ENCODE measurements around the gene LTB. TPM values are rescaled to one million over a fixed set of nuclear protein-coding genes. Genes with fewer than 3 reads are reported as not detected.

The LTB gene
- total and polyA plus RNA-seq, 9 of the 15 experiments (the other 6 are each of a cell fraction or from before 2014, with no cell fraction given), result 0.07 to 0.51 TPM; not detected in 7

DNA sequence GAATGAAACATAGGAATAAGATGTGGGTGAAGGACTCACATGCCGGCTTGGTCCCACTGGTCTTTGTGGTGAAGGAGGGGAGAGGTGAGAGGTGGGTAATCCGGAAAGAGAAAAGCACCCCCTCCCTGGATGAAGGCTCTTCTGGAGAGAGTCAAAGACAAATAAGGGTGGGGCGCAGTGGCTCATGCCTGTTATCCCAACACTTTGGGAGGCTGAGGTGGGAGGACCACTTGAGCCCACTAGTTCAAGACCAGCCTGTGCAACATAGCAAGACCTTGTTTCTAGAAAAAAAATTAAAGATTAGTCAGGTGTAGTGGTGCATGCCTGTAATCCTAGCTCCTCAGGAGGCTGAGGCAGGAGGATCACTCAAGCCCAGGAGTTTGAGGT, 3.1 kb downstream of the LTB start:
- Histone ChIP-seq H3K9ac (ENCODE audit: insufficient read depth in 1 of 2, low read depth in 2 of 2, low read length in 2 of 2) (no peak overlapping the region), H3K27me3 (ENCODE audit: control insufficient read depth in 2 of 2, insufficient read depth in 2 of 2, low read length in 2 of 2) (no peaks in the 10 kb centered on the region), H3K4me1 (replicated peaks in 1 of 2; ENCODE audit: control insufficient read depth in 2 of 2, insufficient read depth in 2 of 2, low read length in 2 of 2) (peaks cover 0 to 30% of the 10 kb centered on the region in 2 experiments; a peak in 3 of 5 replicates), H3K9me1 (ENCODE audit: control insufficient read depth, insufficient read depth, low read length) (no peaks in the 10 kb centered on the region), H3K36me3 (ENCODE audit: control insufficient read depth, insufficient read depth, low read length) (no peaks in the 10 kb centered on the region), H3K79me2 (ENCODE audit: control insufficient read depth, insufficient read depth, low read length) (no peaks in the 10 kb centered on the region), H4K20me1 (replicated peaks; ENCODE audit: control insufficient read depth, insufficient read depth, low read length) (no peaks in the 10 kb centered on the region), H3K4me2 (ENCODE audit: insufficient read depth, low read length) (no peak overlapping the region), H3K9me3 (replicated peaks; ENCODE audit: control insufficient read depth, insufficient read depth, low read depth, low read length) (no peaks in the 10 kb centered on the region), H3K27ac (ENCODE audit: extremely low read depth, low read depth, low read length) (no peak overlapping the region), H2AFZ (ENCODE audit: low read depth, low read length) (no peak overlapping the region), H3K4me3 (no peak overlapping the region)
- TF ChIP-seq KLF1 (tag; IDR thresholded peaks at IDR 0.05) (no peak), ZC3H4 (CRISPR knock-in tag; IDR thresholded peaks at IDR 0.05; ENCODE audit: borderline replicate concordance) (no peak), TGIF2 (CRISPR knock-in tag; IDR thresholded peaks at IDR 0.05) (no peak), E2F3 (CRISPR knock-in tag; IDR thresholded peaks at IDR 0.05) (no peak), SIX5 (IDR thresholded peaks at IDR 0.05; ENCODE audit: borderline replicate concordance in 1 of 2, insufficient read depth in 1 of 2, low read depth in 1 of 2, low read length in 2 of 2) (no peak), RFX7 (CRISPR knock-in tag; IDR thresholded peaks at IDR 0.05) (no peak), ZNF778 (CRISPR knock-in tag; IDR thresholded peaks at IDR 0.05) (no peak), NELFE (IDR thresholded peaks at IDR 0.05; ENCODE audit: insufficient read depth, insufficient read length) (no peak), ADNP (tag; IDR thresholded peaks at IDR 0.05) (no peak), NR4A1 (CRISPR knock-in tag; IDR thresholded peaks at IDR 0.05) (no peak), NR4A1 (tag; IDR thresholded peaks at IDR 0.05) (no peak)
- TF ChIP-seq, protein P1, sequence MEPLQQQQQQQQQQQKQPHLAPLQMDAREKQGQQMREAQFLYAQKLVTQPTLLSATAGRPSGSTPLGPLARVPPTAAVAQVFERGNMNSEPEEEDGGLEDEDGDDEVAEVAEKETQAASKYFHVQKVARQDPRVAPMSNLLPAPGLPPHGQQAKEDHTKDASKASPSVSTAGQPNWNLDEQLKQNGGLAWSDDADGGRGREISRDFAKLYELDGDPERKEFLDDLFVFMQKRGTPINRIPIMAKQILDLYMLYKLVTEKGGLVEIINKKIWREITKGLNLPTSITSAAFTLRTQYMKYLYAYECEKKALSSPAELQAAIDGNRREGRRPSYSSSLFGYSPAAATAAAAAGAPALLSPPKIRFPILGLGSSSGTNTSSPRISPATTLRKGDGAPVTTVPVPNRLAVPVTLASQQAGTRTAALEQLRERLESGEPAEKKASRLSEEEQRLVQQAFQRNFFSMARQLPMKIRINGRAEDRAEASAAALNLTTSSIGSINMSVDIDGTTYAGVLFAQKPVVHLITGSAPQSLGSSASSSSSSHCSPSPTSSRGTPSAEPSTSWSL (CRISPR knock-in tag; IDR thresholded peaks at IDR 0.05; ENCODE audit: borderline replicate concordance), result no peak
- TF ChIP-seq, protein P2, sequence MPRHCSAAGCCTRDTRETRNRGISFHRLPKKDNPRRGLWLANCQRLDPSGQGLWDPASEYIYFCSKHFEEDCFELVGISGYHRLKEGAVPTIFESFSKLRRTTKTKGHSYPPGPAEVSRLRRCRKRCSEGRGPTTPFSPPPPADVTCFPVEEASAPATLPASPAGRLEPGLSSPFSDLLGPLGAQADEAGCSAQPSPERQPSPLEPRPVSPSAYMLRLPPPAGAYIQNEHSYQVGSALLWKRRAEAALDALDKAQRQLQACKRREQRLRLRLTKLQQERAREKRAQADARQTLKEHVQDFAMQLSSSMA (CRISPR knock-in tag; IDR thresholded peaks at IDR 0.05), result no peak
- TF ChIP-seq, protein P3, sequence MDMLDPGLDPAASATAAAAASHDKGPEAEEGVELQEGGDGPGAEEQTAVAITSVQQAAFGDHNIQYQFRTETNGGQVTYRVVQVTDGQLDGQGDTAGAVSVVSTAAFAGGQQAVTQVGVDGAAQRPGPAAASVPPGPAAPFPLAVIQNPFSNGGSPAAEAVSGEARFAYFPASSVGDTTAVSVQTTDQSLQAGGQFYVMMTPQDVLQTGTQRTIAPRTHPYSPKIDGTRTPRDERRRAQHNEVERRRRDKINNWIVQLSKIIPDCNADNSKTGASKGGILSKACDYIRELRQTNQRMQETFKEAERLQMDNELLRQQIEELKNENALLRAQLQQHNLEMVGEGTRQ (CRISPR knock-in tag; IDR thresholded peaks at IDR 0.05), result no peak
- no TSS peak for BruUV-seq (replicated peaks)
- no peak for DNase-seq (ENCODE audit: extremely low read depth in 1 of 4, low spot score in 3 of 4)
- WGBS (ENCODE audit: insufficient coverage, low coverage, missing lambda C conversion rate), result 52% methylated on average over 3 of the region's 3 CpGs
- intact Hi-C loops (cut with micrococcal nuclease), result no loop called here
- ChIA-PET POLR2A (interaction anchor here (0.9 to 3.3 kb wide), 3 partner anchors 9 to 76 kb away, joined by 3 to 16 read pairs (median 7); partner anchors contain the start of gene APOM), CTCF (ENCODE audit: low intra/inter-chr PET ratio) (no interaction called here)
- no peak for ATAC-seq
- no peak for FAIRE-seq
- in situ Hi-C loops (cut with MboI), result no loop called here

All from K562 (cell line).